Measurements from ENCODE around the gene ARHGDIG.
A peak's percentile ranks its signal among the peaks of the same experiment; 100 is the strongest.

ARHGDIG gene

GRCh38 chr16:239948-240277 lies 40.5 kb upstream of the ARHGDIG start:
- H3K27me3 ChIP-seq (ENCODE audit: low read depth, low read length), result no peaks in the 10 kb centered on the region
- H3K9ac ChIP-seq (ENCODE audit: low read length), result no peak overlapping the region
- H3K4me3 ChIP-seq (ENCODE audit: low read length), result no peak overlapping the region
- peak overlapping the region; percentile 37; the same call in 1 of the 2 replicates for H3K27ac ChIP-seq (ENCODE audit: low read length)
- 0 out of 2 replicates have a peak, but pooled peaks cover 11% of the 10 kb centered on the region for H3K79me2 ChIP-seq (ENCODE audit: low read length)
- H3K9me3 ChIP-seq (ENCODE audit: insufficient read depth, low read length), result no peaks in the 10 kb centered on the region
- H3K4me1 ChIP-seq (ENCODE audit: low read length), result peaks cover 12% of the 10 kb centered on the region
- no peak overlapping the region for H2AFZ ChIP-seq (ENCODE audit: low read depth, low read length)
- TF ChIP-seq EZH2phosphoT487 (IDR thresholded peaks at IDR 0.05; ENCODE audit: low read depth), result no peak
- no peak for TF ChIP-seq CTCF (IDR thresholded peaks at IDR 0.05; ENCODE audit: low read depth, low read length)
- H4K20me1 ChIP-seq (ENCODE audit: insufficient read depth, low read length), result peaks cover 7% of the 10 kb centered on the region; the same call in 1 of the 2 replicates
- peak overlapping the region; percentile 12; the same call in 1 of the 2 replicates for H3K4me2 ChIP-seq (ENCODE audit: low read length)
- H3K36me3 ChIP-seq (replicated peaks; ENCODE audit: low read depth, low read length), result no peaks in the 10 kb centered on the region

GRCh38 chr16:240559-240958 lies 39.8 kb upstream of the ARHGDIG start:
- Histone ChIP-seq H3K9ac (ENCODE audit: low read length) (no peak overlapping the region), H2AFZ (ENCODE audit: low read depth, low read length) (no peak overlapping the region), H3K9me3 (ENCODE audit: insufficient read depth, low read length) (no peaks in the 10 kb centered on the region), H3K79me2 (ENCODE audit: low read length) (0 out of 2 replicates have a peak, but pooled peaks cover 11% of the 10 kb centered on the region), H3K4me2 (ENCODE audit: low read length) (no peak overlapping the region), H3K4me3 (ENCODE audit: low read length) (no peak overlapping the region), H3K36me3 (replicated peaks; ENCODE audit: low read depth, low read length) (no peaks in the 10 kb centered on the region), H3K27ac (ENCODE audit: low read length) (no peak overlapping the region), H3K27me3 (ENCODE audit: low read depth, low read length) (no peaks in the 10 kb centered on the region), H4K20me1 (ENCODE audit: insufficient read depth, low read length) (peaks cover 7% of the 10 kb centered on the region; the same call in 1 of the 2 replicates), H3K4me1 (ENCODE audit: low read length) (peaks cover 12% of the 10 kb centered on the region)
- TF ChIP-seq EZH2phosphoT487 (IDR thresholded peaks at IDR 0.05; ENCODE audit: low read depth) (no peak), CTCF (IDR thresholded peaks at IDR 0.05; ENCODE audit: low read depth, low read length) (no peak)

- peaks cover 8% of the 10 kb centered on the region for H3K4me1 ChIP-seq (ENCODE audit: low read length)
These were observed 38.1 kb upstream of the ARHGDIG start for GRCh38 chr16:242281-242680.

GRCh38 chr16:243348-243747 lies 37.0 kb upstream of the ARHGDIG start:
- peaks cover 8% of the 10 kb centered on the region for H3K4me1 ChIP-seq (ENCODE audit: low read length)
- H3K4me2 ChIP-seq (ENCODE audit: low read length), result no peak overlapping the region
- H3K79me2 ChIP-seq (ENCODE audit: low read length), result no peaks in the 10 kb centered on the region
- H3K9me3 ChIP-seq (ENCODE audit: insufficient read depth, low read length), result no peaks in the 10 kb centered on the region
- no peak overlapping the region for H3K4me3 ChIP-seq (ENCODE audit: low read length)
- H2AFZ ChIP-seq (ENCODE audit: low read depth, low read length), result no peak overlapping the region
- H4K20me1 ChIP-seq (ENCODE audit: insufficient read depth, low read length), result peaks cover 7% of the 10 kb centered on the region; the same call in 1 of the 2 replicates
- no peak overlapping the region for H3K27ac ChIP-seq (ENCODE audit: low read length)
- no peaks in the 10 kb centered on the region for H3K27me3 ChIP-seq (ENCODE audit: low read depth, low read length)
- TF ChIP-seq EZH2phosphoT487 (IDR thresholded peaks at IDR 0.05; ENCODE audit: low read depth) (no peak), CTCF (IDR thresholded peaks at IDR 0.05; ENCODE audit: low read depth, low read length) (no peak)
- H3K9ac ChIP-seq (ENCODE audit: low read length), result no peak overlapping the region
- H3K36me3 ChIP-seq (replicated peaks; ENCODE audit: low read depth, low read length), result no peaks in the 10 kb centered on the region

More at GRCh38 chr16:242281-242680, 38.1 kb upstream of the ARHGDIG start:
- H3K36me3 ChIP-seq (replicated peaks; ENCODE audit: low read depth, low read length), result no peaks in the 10 kb centered on the region
- no peak overlapping the region for H3K4me3 ChIP-seq (ENCODE audit: low read length)
- H3K27ac ChIP-seq (ENCODE audit: low read length), result no peak overlapping the region
- H3K9ac ChIP-seq (ENCODE audit: low read length), result no peak overlapping the region
- no peak overlapping the region for H2AFZ ChIP-seq (ENCODE audit: low read depth, low read length)
- no peak for TF ChIP-seq EZH2phosphoT487 (IDR thresholded peaks at IDR 0.05; ENCODE audit: low read depth)
- TF ChIP-seq CTCF (IDR thresholded peaks at IDR 0.05; ENCODE audit: low read depth, low read length), result no peak
- no peaks in the 10 kb centered on the region for H3K9me3 ChIP-seq (ENCODE audit: insufficient read depth, low read length)
- H3K27me3 ChIP-seq (ENCODE audit: low read depth, low read length), result no peaks in the 10 kb centered on the region
- H3K4me2 ChIP-seq (ENCODE audit: low read length), result no peak overlapping the region
- H4K20me1 ChIP-seq (ENCODE audit: insufficient read depth, low read length), result peaks cover 7% of the 10 kb centered on the region; the same call in 1 of the 2 replicates
- no peaks in the 10 kb centered on the region for H3K79me2 ChIP-seq (ENCODE audit: low read length)

All from OCI-LY3 (cell line).